GM21390 (cell line): Measurements from ENCODE around the gene PLXNB3.

ENCODE experiments used
- ATAC-seq: cut with Tn5 transposase; IDR thresholded peaks from one replicate; pipeline ENCODE4 v1.9.1; 2021; ENCODE audit not compliant: unreplicated experiment

Gene PLXNB3

GRCh38 chrX:153772316-153773217 is 8.5 kb downstream of the PLXNB3 start:
- ATAC-seq: no peak

- ATAC-seq: no peak
Measured at GRCh38 chrX:153773218-153773611, 9.2 kb downstream of the PLXNB3 start.

- ATAC-seq: no peak
Measured at GRCh38 chrX:153773741-153774575, 9.9 kb downstream of the PLXNB3 start.

DNA sequence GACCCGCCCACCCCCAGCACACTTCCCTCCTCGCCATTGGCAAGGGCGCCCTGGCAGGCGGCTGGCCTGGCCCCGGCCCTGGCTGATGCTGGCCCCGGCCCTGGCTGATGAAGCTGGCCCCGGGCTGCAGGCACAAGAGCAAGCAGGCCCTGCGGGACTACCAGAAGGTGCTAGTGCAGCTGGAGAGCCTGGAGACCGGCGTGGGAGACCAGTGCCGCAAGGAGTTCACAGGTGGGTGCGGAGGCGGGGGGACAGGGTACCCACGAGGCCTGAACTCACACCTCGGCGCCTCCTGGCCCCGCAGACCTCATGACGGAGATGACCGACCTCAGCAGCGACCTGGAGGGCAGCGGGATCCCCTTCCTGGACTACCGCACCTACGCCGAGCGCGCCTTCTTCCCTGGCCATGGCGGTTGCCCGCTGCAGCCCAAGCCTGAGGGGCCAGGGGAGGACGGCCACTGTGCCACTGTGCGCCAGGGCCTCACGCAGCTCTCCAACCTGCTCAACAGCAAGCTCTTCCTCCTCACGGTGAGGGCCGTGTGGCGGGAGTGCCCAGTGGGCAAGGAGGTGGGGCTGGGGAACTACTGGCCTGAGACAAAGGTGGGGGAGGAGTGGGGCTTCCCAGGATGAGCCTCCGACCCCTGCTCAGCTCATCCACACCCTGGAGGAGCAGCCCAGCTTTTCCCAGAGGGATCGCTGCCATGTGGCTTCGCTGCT is 10.7 kb downstream of the PLXNB3 start:
- ATAC-seq: no peak

DNA sequence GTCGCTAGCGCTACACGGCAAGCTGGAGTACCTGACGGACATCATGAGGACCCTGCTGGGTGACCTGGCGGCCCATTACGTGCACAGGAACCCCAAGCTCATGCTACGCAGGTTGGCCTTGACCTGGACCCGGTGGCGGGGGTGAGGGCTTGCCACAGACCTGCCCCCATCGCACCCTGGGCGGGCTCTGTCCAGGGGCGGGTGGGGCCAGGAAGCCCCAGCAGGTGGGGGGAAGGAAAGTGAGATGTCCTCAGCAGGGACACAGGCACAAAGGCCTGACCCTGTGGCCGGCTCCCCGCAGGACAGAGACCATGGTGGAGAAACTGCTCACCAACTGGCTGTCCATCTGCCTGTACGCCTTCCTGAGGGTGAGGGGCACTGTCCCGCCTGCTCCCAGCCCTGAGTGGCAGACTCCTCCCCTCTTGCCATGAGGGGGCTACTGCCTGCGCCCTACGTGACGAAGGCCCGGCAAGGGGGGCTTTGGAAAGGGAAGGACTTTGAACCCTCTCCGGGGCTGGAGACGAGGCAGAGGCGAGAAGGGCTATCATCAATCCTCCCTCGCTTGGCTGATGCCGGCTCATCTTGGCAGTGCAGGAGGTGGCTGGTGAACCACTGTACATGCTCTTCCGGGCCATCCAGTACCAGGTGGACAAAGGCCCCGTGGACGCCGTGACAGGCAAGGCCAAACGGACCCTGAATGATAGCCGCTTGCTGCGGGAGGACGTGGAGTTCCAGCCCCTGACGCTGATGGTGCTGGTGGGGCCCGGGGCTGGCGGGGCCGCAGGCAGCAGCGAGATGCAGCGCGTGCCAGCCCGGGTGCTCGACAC is 11.5 kb downstream of the PLXNB3 start:
- no peak for ATAC-seq

DNA sequence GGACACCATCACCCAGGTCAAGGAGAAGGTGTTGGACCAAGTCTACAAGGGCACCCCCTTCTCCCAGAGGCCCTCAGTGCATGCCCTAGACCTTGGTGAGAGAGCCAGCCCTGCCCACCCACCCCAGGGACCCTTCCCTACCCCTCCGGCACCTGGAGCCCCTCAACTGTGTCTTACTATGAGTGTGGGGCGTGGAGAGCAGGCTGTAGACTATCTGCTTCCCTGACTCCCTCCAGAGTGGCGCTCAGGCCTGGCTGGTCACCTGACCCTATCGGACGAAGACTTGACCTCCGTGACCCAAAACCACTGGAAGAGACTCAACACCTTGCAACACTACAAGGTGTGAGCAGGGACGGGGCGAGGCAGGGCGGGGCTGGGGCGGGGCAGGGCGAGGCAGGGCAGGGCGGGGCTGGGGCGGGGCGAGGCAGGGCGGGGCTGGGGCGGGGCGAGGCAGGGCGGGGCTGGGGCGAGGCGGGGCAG is 12.1 kb downstream of the PLXNB3 start:
- ATAC-seq: no peak

- ATAC-seq: no peak
Measured at GRCh38 chrX:153776611-153777045, 12.6 kb downstream of the PLXNB3 start.

- no peak for ATAC-seq
Measured at GRCh38 chrX:153777261-153778090, 13.4 kb downstream of the PLXNB3 start.

DNA sequence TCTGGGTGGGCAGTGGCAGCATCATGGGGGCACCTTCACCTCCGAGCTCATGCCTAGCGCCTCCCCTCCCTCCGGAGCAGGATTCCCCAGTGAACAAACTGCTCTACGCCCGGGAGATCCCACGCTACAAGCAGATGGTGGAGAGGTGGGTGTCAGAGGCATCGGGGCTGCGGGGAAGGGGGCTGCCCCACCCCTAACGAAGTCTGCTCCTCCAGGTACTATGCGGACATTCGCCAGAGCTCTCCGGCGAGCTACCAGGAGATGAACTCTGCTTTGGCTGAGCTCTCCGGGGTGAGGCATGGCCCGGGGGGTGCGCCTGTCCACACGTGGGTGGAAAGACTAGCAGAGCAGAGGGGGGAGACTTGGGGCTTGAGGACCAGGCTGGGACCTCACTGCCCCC is 14.1 kb downstream of the PLXNB3 start:
- no peak for ATAC-seq

GRCh38 chrX:153778684-153779101 is 14.6 kb downstream of the PLXNB3 start:
- no peak for ATAC-seq

- ATAC-seq: no peak
Measured at GRCh38 chrX:153779891-153780677, 16.0 kb downstream of the PLXNB3 start.

- no peak for ATAC-seq
Measured at GRCh38 chrX:153780678-153781427, 16.8 kb downstream of the PLXNB3 start, which contains the start of gene SRPK3. Gene SRPK3 (plus strand): TSS chrX:153781041. CDS start chrX:153781087, 46 bp downstream.

GRCh38 chrX:153781428-153782047 is 17.5 kb downstream of the PLXNB3 start:
- no peak for ATAC-seq

DNA sequence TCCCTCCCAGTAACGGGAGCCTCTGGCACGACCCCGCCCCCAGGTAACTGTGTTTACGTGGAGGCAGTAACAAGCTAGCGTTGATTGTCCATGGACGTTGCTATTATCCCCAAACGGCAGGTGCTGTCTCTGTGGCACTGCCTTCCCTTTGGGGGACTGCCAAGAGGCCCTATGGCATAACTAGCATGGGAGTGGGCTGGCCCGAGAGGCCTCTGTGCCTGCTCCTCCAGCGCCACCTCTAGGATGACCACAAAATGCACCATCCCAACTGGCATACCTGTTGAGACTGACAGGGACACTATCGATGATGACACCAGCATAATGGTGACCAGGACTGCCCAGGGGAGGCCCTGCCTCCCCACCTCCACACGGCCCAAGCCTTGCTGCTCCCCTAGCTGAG is 18.3 kb downstream of the PLXNB3 start:
- no peak for ATAC-seq

DNA sequence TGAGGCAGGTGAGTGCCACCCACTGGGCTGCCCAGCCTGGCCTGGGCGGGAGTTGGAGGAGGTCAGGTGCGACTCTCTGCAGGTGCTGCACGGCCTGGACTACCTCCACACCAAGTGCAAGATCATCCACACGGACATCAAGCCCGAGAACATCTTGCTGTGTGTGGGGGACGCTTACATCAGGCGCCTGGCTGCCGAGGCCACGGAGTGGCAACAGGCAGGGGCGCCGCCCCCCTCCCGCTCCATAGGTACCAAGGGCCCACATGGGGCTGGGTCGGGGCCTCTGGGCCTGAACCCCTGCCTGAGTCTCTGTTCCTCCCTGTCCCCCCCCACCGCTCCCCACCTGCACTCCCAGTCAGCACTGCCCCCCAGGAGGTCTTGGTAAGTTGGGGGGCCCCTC is 18.8 kb downstream of the PLXNB3 start:
- no peak for ATAC-seq

- no peak for ATAC-seq
Measured at GRCh38 chrX:153783378-153784013, 19.4 kb downstream of the PLXNB3 start.
